Measurements from ENCODE around the gene PLEKHA6. TPM values are rescaled to one million over a fixed set of nuclear protein-coding genes. Genes with fewer than 3 reads are reported as not detected.

The PLEKHA6 gene
- total RNA-seq, 4 donors from 2014 or later = 4.3 to 13.2 (median 7.7) TPM

DNA sequence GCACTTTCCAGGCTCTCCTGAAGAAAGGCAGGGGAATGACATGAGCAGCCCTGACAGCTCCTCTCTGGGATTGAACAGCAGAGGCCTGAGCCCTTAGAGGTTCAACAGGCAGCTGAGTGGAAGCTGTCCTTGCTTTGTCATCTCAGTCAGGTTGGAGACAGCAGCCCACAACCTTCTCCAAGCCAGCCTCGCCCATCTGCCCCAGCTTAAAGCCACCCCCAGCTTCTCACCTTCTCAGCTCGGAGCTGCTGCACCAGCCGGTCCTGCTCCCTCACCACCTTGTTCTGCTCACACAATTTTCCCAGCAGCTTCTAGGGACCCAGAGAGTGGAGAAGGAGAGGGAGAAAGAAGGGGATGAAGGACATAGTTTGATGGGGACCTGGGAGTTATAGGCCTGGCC, 110.8 kb downstream of the PLEKHA6 start:
- no peak overlapping the region for H3K27ac ChIP-seq
- no peak overlapping the region for H3K4me3 ChIP-seq
- H3K36me3 ChIP-seq = no peaks in the 10 kb centered on the region
- ATAC-seq (no peak), DNase-seq (no peak)
- no peak for TF ChIP-seq POLR2A (IDR thresholded peaks at IDR 0.05)
- TF ChIP-seq, protein P1, sequence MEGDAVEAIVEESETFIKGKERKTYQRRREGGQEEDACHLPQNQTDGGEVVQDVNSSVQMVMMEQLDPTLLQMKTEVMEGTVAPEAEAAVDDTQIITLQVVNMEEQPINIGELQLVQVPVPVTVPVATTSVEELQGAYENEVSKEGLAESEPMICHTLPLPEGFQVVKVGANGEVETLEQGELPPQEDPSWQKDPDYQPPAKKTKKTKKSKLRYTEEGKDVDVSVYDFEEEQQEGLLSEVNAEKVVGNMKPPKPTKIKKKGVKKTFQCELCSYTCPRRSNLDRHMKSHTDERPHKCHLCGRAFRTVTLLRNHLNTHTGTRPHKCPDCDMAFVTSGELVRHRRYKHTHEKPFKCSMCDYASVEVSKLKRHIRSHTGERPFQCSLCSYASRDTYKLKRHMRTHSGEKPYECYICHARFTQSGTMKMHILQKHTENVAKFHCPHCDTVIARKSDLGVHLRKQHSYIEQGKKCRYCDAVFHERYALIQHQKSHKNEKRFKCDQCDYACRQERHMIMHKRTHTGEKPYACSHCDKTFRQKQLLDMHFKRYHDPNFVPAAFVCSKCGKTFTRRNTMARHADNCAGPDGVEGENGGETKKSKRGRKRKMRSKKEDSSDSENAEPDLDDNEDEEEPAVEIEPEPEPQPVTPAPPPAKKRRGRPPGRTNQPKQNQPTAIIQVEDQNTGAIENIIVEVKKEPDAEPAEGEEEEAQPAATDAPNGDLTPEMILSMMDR (IDR thresholded peaks at IDR 0.05 in 4 of 5, conservative IDR thresholded peaks at IDR 0.05 in 1 of 5) = no peak
- in situ Hi-C loops (cut with MboI; ENCODE audit: low sequenced_read_pairs in 4 of 4) (no loop called here), intact Hi-C loops (cut with DNase I; ENCODE audit: low total_unique reads) (no loop called here)
- no peaks in the 10 kb centered on the region for H3K27me3 ChIP-seq
- H3K4me1 ChIP-seq = peaks cover 0 to 8% of the 10 kb centered on the region in 2 donors
- H3K9me3 ChIP-seq = no peaks in the 10 kb centered on the region

- DNase-seq = no peak
- in situ Hi-C loops (cut with MboI; ENCODE audit: low sequenced_read_pairs in 4 of 4) (no loop called here), intact Hi-C loops (cut with DNase I; ENCODE audit: low total_unique reads) (no loop called here)
These were observed 112.9 kb downstream of the PLEKHA6 start for GRCh38 chr1:204246876-204247275.

GRCh38 chr1:204242920-204243319, 116.8 kb downstream of the PLEKHA6 start:
- in situ Hi-C loops (cut with MboI; ENCODE audit: low sequenced_read_pairs in 4 of 4) = no loop called here
- no peak overlapping the region for H3K27ac ChIP-seq
- ATAC-seq (no peak), DNase-seq (no peak)
- H3K9me3 ChIP-seq = no peaks in the 10 kb centered on the region
- no peak overlapping the region for H3K4me3 ChIP-seq
- H3K27me3 ChIP-seq = no peaks in the 10 kb centered on the region
- TF ChIP-seq, protein P1 (IDR thresholded peaks at IDR 0.05 in 4 of 5, conservative IDR thresholded peaks at IDR 0.05 in 1 of 5) = no peak
- TF ChIP-seq POLR2A (IDR thresholded peaks at IDR 0.05) = no peak
- intact Hi-C loops (cut with DNase I; ENCODE audit: low total_unique reads) = no loop called here
- no peaks in the 10 kb centered on the region for H3K4me1 ChIP-seq
- no peaks in the 10 kb centered on the region for H3K36me3 ChIP-seq

More at GRCh38 chr1:204246876-204247275, 112.9 kb downstream of the PLEKHA6 start:
- no peak for ATAC-seq
- H3K36me3 ChIP-seq = no peaks in the 10 kb centered on the region
- peaks cover 0 to 4% of the 10 kb centered on the region in 2 donors for H3K4me1 ChIP-seq
- no peaks in the 10 kb centered on the region for H3K27me3 ChIP-seq
- no peaks in the 10 kb centered on the region for H3K9me3 ChIP-seq
- TF ChIP-seq POLR2A (IDR thresholded peaks at IDR 0.05) = no peak
- TF ChIP-seq, protein P1 (IDR thresholded peaks at IDR 0.05 in 4 of 5, conservative IDR thresholded peaks at IDR 0.05 in 1 of 5) = no peak
- no peak overlapping the region for H3K4me3 ChIP-seq
- no peak overlapping the region for H3K27ac ChIP-seq

DNA sequence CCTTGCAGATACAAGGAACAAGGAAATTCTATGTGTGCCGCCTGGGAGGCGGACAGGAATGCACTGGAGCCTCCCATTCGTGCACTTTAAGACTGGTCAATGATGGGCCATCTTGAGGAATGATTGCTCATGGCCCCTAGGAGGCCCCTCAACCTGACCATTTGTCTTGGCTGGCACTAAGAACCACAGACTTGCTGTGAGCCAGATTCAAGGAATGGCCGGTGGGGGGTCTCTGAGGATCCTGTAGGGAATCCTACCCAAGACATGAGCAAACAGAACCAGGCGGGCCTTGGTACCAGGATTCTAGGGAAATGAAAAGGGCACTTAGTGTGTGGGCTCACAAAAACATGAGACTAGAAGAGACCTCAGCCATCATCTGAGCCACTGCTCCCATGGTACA, 117.8 kb downstream of the PLEKHA6 start:
- H3K4me3 ChIP-seq = no peak overlapping the region
- no peak for DNase-seq
- H3K36me3 ChIP-seq = no peaks in the 10 kb centered on the region
- no peak overlapping the region for H3K27ac ChIP-seq
- in situ Hi-C loops (cut with MboI; ENCODE audit: low sequenced_read_pairs in 4 of 4) = no loop called here
- no peak for ATAC-seq
- H3K4me1 ChIP-seq = no peaks in the 10 kb centered on the region
- no peaks in the 10 kb centered on the region for H3K27me3 ChIP-seq
- intact Hi-C loops (cut with DNase I; ENCODE audit: low total_unique reads) = no loop called here
- no peaks in the 10 kb centered on the region for H3K9me3 ChIP-seq
- no peak for TF ChIP-seq POLR2A (IDR thresholded peaks at IDR 0.05)
- TF ChIP-seq, protein P1 (IDR thresholded peaks at IDR 0.05 in 4 of 5, conservative IDR thresholded peaks at IDR 0.05 in 1 of 5) = no peak

GRCh38 chr1:204241050-204241449, 118.7 kb downstream of the PLEKHA6 start:
- H3K4me3 ChIP-seq = no peak overlapping the region
- H3K27ac ChIP-seq = no peak overlapping the region
- H3K27me3 ChIP-seq = no peaks in the 10 kb centered on the region
- no peaks in the 10 kb centered on the region for H3K4me1 ChIP-seq
- intact Hi-C loops (cut with DNase I; ENCODE audit: low total_unique reads) = no loop called here
- H3K9me3 ChIP-seq = no peaks in the 10 kb centered on the region
- in situ Hi-C loops (cut with MboI; ENCODE audit: low sequenced_read_pairs in 4 of 4) = no loop called here
- H3K36me3 ChIP-seq = no peaks in the 10 kb centered on the region
- DNase-seq = no peak
- ATAC-seq = no peak
- TF ChIP-seq POLR2A (IDR thresholded peaks at IDR 0.05) = no peak
- TF ChIP-seq, protein P1 (IDR thresholded peaks at IDR 0.05 in 4 of 5, conservative IDR thresholded peaks at IDR 0.05 in 1 of 5) = no peak
